Stimulated activated CD8-positive, alpha-beta memory T cell treated with anti-CD3 and anti-CD28 coated beads, Interleukin-15, amount 100 ng/mL, for 1 hour (primary cell): Measurements from ENCODE around the gene SPPL2A.
"Not testable (repeated sequence)": the region's sequence is repeated elsewhere in the genome, so short reads cannot be mapped to it uniquely, and the experiment has no call there.

Experiments
- DNase-seq: peaks from one replicate; pipeline ENCODE4 v3.0.0-alpha.2; 2020; ENCODE audit warnings: low read depth

Gene SPPL2A

DNA sequence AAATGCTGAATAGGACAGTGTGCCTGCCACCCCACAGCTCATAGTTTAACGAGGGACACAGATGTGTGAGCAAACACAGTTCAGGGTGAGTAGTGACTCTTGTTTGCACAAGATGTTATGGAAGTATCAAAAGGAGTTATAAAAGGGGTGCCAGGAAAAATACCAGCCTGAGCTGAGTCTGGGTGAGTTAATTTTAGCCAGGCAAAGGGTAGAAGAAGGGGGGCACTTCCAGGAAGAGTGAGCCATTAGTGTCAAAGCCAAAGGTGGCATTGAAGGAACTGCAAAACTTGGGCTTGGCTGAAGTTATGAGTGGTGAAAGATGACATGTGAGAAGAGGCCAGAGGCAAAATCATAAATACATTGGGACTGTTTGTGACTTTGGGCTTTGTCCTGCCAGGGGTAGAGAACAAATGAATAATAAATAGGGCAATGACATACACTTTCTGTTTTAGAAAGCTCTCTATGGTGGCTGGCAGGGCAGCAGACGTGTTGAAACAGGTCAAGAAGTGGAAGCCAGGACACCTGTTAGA lies 1.9 kb upstream of the SPPL2A start:
- DNase-seq = no peak

DNA sequence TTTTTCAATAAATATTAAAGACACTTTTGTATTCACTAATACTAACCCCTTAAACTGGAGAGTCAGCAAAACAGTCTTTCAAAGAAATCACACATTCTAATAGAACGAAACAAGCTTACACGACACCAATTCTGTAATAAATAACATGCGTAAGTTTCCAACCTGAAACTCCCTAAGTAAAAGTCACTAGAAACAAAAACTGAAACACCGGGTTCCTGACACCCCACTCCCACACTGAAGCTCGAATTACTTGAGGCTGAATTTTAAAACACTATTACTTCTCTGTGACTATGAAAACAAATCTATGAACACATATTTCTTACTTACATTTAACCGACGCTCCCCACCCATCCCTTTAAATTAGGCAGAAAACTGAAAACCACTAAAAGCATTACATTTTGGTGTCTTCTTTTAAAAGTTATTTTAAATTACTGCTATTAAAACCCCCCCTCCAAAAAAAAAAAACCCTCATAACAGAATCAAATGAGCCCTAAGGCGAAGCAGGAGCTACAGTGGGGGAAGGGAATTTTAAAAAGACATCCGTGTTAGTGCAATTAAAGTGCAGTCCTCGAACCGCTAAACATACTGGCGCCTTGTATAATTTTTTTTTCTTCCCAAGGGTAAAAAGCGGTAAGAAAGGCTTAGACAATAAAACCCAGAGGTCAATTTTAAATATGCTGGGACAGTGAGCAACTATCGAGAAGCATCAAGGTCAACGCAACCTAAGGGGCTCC lies 878 bp downstream of the SPPL2A start:
- DNase-seq = no peak

DNA sequence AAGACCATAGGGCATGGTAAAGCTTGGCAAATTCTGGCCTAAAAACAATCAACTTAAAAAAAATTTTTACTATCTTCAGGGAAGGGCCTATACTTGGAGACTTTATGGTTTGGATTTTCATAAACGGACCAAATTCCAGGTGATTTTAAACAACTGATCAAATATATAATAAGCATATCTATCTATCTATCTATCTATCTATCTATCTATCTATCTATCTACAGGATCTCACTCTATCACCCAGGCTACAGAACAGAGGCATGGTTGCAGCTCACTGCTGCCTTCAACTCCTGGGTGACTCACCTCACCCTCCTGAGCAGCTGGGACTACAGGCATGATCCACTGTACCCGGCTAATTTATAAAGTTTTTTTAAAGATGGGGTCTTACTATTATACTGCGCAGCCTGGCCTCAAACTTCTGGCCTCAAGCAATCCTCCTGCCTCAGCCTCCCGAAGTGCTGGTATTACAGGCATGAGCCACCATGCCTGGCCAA lies 6.7 kb downstream of the SPPL2A start:
- DNase-seq = no peak

DNA sequence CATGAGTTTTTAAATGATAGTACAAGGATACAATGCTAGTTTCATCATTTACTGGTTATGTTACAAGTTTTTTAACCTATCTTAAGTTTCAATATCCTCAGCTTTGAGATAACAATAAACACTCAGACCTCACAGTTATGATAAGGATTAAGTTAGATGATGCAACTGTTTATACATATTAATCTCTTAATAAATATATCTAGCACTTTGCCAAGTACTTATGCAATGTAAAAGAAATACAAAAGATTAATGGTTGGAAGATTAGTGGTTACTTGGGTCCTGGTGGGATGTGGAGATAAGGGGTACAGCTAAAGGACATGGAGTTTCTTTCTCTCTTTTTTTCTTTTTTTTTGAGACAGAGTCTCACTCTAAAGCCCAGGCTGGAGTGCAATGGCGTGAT lies 12.0 kb downstream of the SPPL2A start:
- DNase-seq = no peak

DNA sequence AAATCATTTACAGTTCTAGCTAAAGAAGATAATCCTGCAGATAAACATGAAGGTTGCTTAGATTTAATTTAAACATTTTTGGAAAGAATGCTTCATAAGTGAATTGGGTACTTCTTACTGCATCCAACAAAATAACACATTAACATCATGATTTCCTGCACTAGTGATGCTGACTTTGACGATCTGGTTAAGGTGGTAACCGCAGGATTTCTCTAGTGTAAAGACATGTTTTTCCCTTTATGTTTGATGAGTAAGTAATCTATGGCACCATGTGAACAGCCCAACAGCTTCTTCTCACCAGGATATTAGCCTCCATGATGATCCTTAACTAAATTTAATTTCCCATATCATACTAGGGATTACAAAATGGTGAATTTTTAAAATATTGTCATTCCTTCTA lies 14.1 kb downstream of the SPPL2A start:
- DNase-seq = no peak

DNA sequence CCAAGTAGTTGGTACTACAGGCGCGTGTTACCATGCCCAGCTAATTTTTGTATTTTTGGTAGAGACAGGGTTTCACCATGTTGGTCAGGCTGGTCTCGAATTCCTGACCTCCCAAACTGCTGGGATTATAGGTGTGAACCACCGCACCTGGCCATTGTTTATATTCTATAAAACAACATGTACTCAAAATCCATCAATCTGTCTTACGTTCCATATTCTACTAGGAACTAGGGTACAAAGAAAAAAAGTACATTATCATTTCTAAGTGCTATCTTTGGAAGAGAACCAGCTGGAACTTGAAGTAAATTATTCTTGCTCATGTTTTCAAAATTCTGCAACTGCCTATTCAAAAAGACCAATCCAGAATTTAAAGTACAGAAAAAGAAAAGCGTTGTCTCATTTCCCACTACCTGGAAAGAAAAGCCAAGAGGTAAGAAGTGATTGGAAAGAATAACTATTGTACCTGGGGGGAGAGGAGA lies 15.2 kb downstream of the SPPL2A start:
- no peak for DNase-seq

DNA sequence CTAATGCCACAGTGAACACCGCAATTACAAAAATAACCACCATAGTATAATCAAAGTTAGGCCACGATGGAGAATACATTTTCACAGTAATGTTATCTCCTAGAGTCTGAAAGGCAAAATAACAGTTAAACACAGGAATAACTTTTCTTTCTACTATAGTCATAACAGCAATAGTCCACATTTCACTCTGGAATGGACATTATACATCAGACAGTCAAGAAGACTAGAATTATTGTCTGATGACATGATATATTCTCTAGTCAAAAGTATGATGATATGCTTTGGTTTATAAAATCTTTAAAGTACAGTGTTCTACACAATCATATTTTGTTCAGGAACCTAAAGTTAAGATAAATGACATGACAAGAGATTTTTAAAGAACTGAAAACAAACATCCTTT lies 18.0 kb downstream of the SPPL2A start:
- DNase-seq = no peak

DNA sequence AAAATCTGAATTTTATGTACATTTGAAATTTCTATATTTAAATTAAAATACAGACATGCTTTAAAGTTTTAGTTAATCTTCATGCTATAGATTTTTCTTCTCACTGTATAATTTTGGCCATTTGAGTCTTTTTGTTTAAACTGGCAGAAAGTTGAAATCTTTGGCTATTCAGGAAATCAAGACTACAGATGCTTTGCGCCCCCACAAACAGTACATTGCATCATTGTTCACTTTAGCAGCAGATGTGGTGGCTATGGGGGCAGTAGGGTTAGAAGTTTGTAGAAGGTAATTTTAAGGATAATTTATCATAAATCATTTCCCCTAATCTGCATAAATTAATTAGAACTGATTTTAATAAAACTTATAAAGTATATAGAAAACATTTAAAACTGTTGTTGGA lies 20.9 kb downstream of the SPPL2A start:
- no peak for DNase-seq

DNA sequence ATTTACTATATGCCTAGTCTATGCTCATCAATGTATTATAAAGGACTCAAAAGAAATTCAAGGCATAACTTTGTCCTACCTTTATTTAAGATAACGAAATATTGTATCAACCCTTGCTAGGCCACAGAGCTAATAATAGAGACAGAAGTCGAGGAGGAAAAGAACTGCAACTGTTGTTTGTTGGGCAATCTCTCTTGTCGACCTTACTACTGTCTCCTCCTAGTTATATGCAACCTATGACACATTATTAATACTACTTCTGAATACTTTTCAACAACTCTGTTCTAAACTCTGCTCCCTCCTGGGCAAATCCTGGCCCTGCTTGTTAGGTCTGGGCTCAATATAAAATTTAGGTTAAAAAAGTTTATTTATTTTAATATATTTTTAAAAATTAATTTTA lies 24.6 kb downstream of the SPPL2A start:
- no peak for DNase-seq

DNA sequence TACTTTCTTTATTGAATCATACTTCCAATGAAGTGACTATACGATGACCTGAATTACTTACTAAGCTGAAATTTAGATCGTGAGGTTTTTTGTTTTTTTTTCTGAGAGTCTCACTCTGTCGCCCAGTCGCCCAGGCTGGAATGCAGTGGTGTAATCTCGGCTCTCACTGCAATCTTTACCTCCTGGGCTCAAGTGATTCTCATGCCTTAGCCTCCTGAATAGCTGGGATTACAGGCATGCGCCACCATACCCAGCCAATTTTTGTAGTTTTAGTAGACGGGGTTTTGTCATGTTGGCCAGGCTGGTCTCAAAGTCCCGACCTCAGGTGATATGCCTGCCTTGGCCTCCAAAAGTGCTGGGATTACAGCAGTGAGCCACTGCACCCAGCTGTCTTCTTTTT lies 28.7 kb downstream of the SPPL2A start:
- DNase-seq = no peak

DNA sequence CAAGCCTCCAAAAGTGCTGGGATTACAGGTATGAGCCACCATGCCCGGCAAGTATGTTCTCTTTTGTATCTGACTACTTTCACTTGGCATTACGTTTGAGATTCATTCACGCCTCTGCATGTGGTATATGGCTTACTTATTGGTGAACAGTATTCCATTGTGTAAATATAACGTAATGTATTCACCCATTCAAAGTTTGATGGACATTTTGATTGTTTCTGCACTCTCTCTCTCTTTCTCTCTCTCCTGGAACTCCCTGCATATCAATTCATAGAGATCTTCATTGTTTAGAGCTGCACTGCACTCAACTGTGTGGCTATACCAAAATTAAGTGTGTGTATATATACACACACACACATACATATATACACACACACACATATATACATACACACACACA lies 30.4 kb downstream of the SPPL2A start:
- no peak for DNase-seq

DNA sequence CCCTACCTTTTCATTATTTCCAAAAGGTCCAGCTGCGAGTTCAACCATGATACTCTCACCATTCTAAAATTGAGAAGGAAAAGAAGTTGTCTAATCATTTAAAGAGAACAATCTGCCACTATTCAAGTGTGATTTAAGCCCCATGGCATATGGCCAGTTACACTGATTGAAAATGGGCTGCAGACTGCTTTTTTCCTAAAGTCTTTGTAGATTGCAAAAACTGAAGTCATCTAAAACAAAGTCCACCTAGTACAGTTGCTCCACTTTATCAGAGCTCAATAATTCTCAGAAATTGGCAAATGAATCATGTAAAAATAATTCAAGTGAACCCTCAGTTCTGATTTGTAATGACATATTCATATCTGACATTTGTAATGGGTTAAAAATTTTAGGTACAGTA lies 39.2 kb downstream of the SPPL2A start:
- DNase-seq = no peak

DNA sequence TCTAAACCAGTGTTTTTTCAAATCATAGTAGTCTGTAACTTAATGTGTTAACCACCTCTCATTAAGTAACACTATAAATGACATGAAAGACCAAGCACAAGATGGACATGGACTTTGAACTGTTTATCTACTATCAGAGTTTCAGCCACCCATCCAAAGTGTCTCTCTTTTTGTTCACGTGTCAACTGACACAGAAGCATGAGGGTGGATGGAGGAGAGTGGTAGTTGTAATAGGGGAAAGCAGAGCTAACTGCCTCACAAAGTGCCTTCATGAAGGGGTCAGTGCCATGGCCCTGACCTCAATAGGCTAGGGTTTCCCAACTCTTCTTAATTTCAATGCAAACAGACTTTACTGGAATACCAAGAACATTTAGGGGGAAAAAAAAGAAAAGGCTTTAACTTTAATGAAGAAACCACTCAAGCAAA lies 46.8 kb downstream of the SPPL2A start:
- DNase-seq = no peak

DNA sequence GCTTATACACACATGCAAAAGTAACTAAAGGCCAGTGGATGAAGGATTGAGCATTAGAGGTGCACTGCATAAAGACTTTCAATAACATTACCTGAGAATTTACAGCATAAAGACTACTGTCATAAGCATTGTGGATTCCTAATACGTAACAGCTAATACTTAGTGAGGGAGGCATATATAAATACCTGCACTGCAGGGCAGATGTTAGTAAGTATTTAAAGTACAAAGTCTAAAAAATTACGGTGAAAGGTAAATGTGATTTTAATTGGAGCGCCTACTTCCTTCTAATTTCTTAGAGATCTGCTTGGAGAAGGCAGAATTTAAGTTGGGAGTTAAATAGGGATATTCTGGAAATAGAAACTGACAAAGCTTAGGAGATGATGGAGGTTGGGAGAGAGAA lies 53.5 kb downstream of the SPPL2A start:
- DNase-seq = no peak

DNA sequence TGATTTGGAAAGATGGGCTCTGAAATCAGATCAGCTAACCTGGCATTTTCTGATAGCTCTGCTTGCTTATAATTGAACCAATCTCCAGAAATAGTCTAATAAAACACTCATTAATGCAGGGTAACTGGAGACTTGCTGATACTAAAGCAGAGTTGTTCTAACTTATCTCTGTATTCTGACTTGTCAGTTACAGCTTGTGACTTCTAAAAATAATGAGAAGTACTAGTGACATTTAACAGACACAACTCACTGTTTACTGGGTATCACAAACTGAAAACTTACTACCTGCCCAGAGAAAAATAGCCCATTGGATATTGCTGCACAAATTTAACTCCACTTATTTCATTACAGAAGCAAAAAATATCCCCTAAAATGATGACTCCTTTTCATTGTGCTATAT lies 54.9 kb downstream of the SPPL2A start:
- DNase-seq = no peak

DNA sequence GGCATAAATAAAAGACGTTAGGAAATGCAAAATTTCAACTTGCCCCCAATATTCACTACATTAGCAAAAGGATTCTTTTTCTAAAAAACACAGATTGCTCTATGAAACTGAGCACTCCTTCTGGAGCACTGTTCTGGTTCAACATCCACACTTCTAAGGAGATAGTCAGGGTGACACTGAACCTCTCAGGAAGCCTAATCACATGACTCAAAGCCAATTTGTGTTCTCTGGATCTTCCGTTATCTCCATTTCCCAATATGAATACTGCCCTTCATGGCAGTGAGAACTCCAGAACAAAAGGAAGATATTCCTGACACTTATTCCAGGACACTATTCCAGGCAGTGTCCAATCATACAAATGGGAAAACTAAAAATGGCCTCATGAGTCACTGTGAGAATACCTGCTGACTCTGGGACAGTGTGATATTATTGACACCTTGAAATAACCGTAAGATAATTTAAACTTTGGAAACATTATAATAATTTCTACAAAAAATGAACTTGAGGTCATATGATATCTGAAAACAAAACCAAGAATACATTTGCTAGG lies 57.6 kb downstream of the SPPL2A start:
- DNase-seq = no peak

DNA sequence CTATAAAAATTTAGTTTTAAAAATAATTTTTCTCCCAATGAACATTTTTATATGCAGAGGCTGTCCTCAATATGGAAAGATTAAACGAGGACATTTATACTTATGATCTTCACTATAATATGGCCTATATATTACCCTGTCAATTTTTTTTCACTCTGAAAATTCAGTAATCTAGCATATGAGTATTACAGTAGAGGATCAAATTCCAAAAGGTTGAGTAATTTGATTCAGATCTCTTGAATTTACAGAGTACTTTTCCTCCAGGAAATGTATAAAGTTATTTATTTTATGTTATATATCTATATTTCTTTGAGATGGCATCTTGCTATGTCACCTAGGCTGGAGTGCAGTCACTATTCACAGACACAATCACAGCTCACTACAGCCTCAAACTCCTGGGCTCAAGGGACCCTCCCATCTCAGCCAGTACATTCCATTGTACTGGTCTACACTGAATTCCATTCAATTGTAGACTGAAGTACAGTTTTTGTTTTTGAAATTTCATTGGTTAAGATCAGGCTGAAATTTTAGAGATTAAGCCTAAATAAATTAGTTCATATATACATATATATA lies 62.7 kb downstream of the SPPL2A start:
- DNase-seq = no peak

DNA sequence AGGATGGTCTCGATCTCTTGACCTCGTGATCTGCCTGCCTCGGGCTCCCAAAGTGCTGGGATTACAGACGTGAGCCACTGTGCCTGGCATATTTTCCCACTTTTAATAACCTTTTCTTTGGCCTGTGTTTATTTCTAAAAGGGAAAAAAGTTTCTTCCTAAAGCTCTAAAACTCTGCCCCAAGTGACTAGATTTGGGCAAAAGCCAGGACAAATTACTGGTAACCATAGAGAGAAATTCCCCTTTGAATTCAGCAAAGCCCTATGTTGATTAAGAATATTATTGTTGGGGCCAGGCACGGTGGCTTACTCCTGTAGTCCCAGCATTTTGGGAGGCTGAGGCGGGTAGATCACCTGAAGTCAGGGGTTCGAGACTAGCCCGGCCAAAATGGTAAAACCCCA lies 67.4 kb downstream of the SPPL2A start:
- DNase-seq = no peak

DNA sequence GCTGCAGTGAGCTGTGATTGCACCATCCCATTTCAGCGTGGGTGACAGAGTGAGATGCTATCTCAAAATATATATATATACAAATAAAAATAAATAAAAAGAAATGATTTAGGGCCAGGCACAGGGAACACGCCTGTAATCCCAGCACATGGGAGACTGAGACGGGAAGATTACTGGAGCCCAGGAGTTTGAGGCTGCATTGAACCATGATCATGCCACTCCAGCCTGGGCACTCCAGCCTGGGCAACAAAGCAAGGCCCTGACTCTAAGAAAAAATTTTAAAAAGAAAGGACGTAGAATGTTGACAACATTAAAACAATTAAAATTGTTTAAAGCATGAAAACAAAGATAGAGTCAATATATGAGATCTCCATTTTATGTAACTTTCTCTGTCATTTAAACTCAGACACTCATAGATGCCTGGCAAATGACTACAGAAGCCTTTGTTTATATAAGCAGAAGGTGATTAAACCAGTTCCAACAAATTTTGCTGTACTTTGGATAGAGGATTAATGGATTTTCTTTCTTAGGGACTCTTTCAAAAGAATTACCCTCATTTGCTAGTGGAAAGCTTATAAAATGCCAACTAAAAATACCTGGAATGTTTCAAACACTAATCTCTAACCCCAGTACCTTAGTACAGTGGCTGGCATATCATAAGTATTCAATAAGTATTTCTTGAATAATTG lies 68.3 kb downstream of the SPPL2A start:
- DNase-seq = no peak

DNA sequence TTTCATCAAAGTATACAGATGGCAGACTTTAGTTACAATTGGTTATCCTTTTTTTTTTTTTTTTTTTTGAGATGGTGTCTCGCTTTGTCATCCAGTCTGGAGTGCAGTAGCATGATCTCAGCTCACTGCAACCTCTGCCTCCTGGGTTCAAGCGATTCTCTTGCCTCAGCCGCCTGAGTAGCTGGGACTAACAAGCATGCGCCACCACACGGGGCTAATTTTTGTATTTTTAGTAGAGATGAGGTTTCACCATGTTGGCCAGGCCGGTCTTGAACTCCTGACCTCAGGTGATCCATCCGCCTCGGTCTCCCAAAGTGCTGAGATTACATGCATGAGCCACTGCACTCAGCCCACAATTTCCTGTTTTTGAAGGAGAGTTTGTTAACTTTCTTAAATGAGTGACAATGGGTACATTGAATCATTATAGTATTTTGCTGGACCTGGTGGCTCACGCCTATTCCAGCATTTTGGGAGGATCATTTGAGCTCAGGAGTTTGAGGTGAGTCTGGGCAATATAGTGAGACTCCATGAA lies 70.8 kb downstream of the SPPL2A start:
- DNase-seq = not testable (repeated sequence)

DNA sequence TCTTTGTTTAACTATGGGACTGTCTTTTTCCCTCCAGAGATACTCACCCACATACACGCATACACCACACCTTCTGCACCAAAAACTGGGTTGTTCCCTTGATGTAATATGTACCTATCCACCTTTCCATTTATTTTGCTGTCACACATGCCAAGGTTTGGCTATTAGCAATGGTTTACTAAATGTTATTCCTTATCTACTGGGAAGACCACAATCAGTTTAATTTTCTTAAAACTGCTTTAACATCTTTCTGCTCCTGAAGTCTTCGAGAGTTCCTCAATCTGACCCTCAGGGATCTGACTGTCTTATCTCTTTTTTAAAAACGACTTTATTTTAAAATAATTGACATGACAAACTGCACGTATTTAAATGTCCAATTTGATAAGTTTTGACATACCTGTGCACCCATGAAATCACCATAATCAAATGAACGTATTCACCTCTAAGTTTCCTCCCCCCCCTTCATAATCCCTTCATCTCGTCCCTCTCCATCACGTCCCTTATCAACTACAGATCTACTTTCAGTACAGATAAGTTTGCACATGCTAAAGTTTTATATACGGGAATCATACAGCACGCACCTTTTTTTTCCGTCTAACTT lies 78.1 kb downstream of the SPPL2A start:
- no peak for DNase-seq
